GM12878 (cell line): ENCODE measurements around the gene ZDHHC7. TPM values are rescaled to one million over a fixed set of nuclear protein-coding genes. Genes with fewer than 3 reads are reported as not detected.

Experiments used
- BCL3 ChIP-seq: IDR thresholded peaks from 2 replicates; pipeline ENCODE4 v1.6.1; 2011; ENCODE audit warnings: borderline replicate concordance, low read depth, mild to moderate bottlenecking, moderate library complexity, low read length; ENCODE audit not compliant: insufficient read depth, poor library complexity, severe bottlenecking
- CHD2 ChIP-seq: IDR thresholded peaks from 2 replicates; pipeline ENCODE4 v1.6.1; 2011; ENCODE audit warnings: low read depth, low read length, improper control_type of control experiment, borderline replicate concordance
- DPF2 ChIP-seq: fragments of 450-650 bp; IDR thresholded peaks from 2 replicates; pipeline ENCODE4 v1.6.1; 2017; ENCODE audit warnings: mild to moderate bottlenecking
- E2F4 ChIP-seq: IDR thresholded peaks from 2 replicates; pipeline ENCODE4 v1.6.1; 2012; ENCODE audit warnings: low read depth, low read length, improper control_type of control experiment
- EED ChIP-seq: sonication (generic); IDR thresholded peaks from 2 replicates; pipeline ENCODE4 v1.6.1; 2016; ENCODE audit warnings: antibody characterized with exemption, low read depth
- HDAC6 ChIP-seq: fragments of 200-600 bp; sonication (generic); IDR thresholded peaks from one replicate; pipeline ENCODE4 v1.8.0; 2017; ENCODE audit warnings: antibody characterized with exemption; ENCODE audit not compliant: unreplicated experiment
- IRF3 ChIP-seq: fragments of 450-650 bp; IDR thresholded peaks from 2 replicates; pipeline ENCODE4 v1.6.1; 2014; ENCODE audit warnings: mild to moderate bottlenecking
- KAT2A ChIP-seq: conservative IDR thresholded peaks from 2 replicates; pipeline ENCODE4 v1.6.1; 2011; ENCODE audit warnings: low read depth, low read length; ENCODE audit not compliant: control insufficient read depth
- MLLT1 ChIP-seq: fragments of 450-650 bp; IDR thresholded peaks from 2 replicates; pipeline ENCODE4 v1.6.1; 2016; ENCODE audit warnings: mild to moderate bottlenecking
- NFIC ChIP-seq: IDR thresholded peaks from 2 replicates; pipeline ENCODE4 v1.6.1; 2012; ENCODE audit warnings: low read depth, mild to moderate bottlenecking, inconsistent platforms, low read length, moderate library complexity
- POU2F2 ChIP-seq: IDR thresholded peaks from 3 replicates; pipeline ENCODE4 v1.6.1; 2011; ENCODE audit warnings: low read depth, mild to moderate bottlenecking, low read length, borderline replicate concordance
- TAF1 ChIP-seq: IDR thresholded peaks from 2 replicates; pipeline ENCODE4 v1.6.1; 2011; ENCODE audit warnings: mild to moderate bottlenecking, low read depth, low read length, borderline replicate concordance
- TCF3 ChIP-seq: IDR thresholded peaks from 2 replicates; pipeline ENCODE4 v1.6.1; 2012; ENCODE audit warnings: low read depth, mild to moderate bottlenecking, low read length, borderline replicate concordance; ENCODE audit not compliant: insufficient read depth
- ZNF687 ChIP-seq: fragments of 450-650 bp; IDR thresholded peaks from 2 replicates; pipeline ENCODE4 v1.6.1; 2017; ENCODE audit warnings: mild to moderate bottlenecking, moderate library complexity
- polyA plus RNA-seq, 11 experiments: library from polyadenylated mRNA; depleted of rRNA in 4 of 11; unstranded in 6 of 11; stranded (reverse) in 5 of 11; fragments of >200 nt; fragmentation: Nextera tagmentation in 4 of 11; fragmentation: Illumina TruSeq in 1 of 11; extraction: Ambion mirVana in 4 of 11; extraction: Trizol in 1 of 11; gene quantifications; 1 replicate in 1 of 11; 2 replicates in 10 of 11; pipeline versions ENCODE4 v1.2.1 to v1.2.3, GENCODE V29; 2011 to 2016; ENCODE audit warnings: inconsistent platforms in 2 of 11, missing spikeins in 2 of 11, low read depth in 1 of 11
- total RNA-seq, 4 experiments: library from RNA; depleted of rRNA in 3 of 4; stranded (reverse); fragments of >200 nt in 3 of 4; fragmentation: Illumina TruSeq in 1 of 4; extraction: Trizol in 1 of 4; gene quantifications; 2 replicates each; pipeline versions ENCODE4 v1.2.1 to v1.2.3, GENCODE V29; 2013 to 2021

Gene ZDHHC7
- total and polyA plus RNA-seq, 10 of the 15 experiments (the other 5 are each of a cell fraction or from before 2014, with no cell fraction given): 0.87 to 26.0 (median 20.0) TPM

GRCh38 chr16:84952335-84953189 lies 58.8 kb downstream of the ZDHHC7 start (continued):
- 0 out of 2 replicates have a peak, but pooled peaks have one; percentile 22 for TF ChIP-seq ZNF687
- no peak for TF ChIP-seq CHD2
- TF ChIP-seq POU2F2: no peak
- peak; percentile 36; the same call in 1 of the 2 replicates for TF ChIP-seq E2F4
- no peak for TF ChIP-seq EED
- TF ChIP-seq HDAC6: no peak
- TF ChIP-seq NFIC: no peak
- no peak for TF ChIP-seq TCF3
- no peak for TF ChIP-seq IRF3
- TF ChIP-seq MLLT1: no peak
- no peak for TF ChIP-seq DPF2
- TF ChIP-seq BCL3: no peak
- TF ChIP-seq KAT2A: no peak
- TF ChIP-seq TAF1: no peak
